T-helper 22 cell (primary cell): ENCODE measurements around the gene SLC1A2.

Experiments
- DNase-seq: peaks from one replicate; pipeline ENCODE4 v3.0.0-alpha.2; 2020; ENCODE audit warnings: low read depth

SLC1A2 gene

GRCh38 chr11:35218956-35219355 is 200.4 kb downstream of the SLC1A2 start:
- no peak for DNase-seq

GRCh38 chr11:35216962-35217678 is 202.2 kb downstream of the SLC1A2 start:
- peak; percentile 49 for DNase-seq

- no peak for DNase-seq
Measured at GRCh38 chr11:35215945-35216344, 203.4 kb downstream of the SLC1A2 start.

- DNase-seq = peak; percentile 11
Measured at GRCh38 chr11:35214792-35215193, 204.6 kb downstream of the SLC1A2 start.

- DNase-seq = no peak
Measured at GRCh38 chr11:35214226-35214770, 205.1 kb downstream of the SLC1A2 start.

DNA sequence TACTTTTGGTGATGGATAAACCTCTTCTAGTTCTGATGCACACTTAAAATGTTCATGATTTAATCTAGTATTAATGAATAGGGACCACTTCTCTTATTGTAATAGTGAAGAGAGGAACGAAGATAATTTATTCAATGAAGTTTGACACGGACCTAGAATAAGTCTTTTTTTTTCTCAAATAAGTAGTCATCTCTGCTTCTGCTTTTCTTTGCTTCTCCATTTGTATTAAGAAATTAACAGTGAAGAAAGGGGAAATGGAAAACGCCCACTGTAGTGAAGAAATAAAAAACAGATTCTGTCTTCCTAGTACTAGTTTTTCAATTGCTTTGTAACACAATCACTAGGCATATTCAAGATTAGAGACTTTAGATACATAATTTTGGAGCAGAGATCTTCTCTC is 207.4 kb downstream of the SLC1A2 start:
- DNase-seq = no peak

- DNase-seq = no peak
Measured at GRCh38 chr11:35210876-35211546, 208.3 kb downstream of the SLC1A2 start.

DNA sequence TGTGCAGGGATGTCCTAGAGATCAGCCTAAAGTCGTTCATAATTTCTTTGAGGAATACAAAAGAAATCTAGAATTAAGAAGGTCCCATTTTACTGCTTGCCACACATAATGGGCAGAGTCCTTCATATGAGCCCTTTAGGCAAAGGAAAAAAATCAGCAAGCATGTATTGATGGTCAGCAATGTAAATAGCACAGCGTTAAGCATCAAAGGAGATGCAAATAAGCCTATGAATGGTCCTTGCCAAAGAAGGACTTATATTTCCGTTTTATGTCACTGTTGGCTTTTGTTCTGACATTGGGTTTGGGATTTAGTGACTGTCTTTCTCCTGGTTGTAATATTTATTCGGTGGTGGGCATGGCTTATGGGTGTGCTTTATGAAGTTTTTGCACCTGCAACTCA is 210.6 kb downstream of the SLC1A2 start:
- DNase-seq = no peak

GRCh38 chr11:35207471-35208403 is 211.6 kb downstream of the SLC1A2 start:
- no peak for DNase-seq

- no peak for DNase-seq
Measured at GRCh38 chr11:35206616-35207015, 212.7 kb downstream of the SLC1A2 start.

DNA sequence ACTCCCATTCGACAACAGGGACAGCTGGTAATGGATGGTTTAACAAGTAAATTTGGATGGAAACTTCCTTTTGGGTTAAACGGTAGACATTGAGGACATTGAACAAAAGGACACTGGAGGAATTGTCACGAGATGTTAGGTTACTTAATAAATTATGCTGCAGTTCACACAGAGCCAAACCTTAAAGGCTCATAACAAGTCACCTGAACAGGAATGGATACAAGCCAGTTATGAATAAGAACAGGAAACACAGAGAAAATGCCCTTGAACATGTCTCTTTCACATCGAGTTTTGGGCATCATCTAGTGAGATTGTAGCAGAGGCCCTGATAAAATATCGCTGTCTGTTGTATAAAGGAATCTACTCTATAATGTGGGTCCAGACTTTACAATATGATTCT is 214.7 kb downstream of the SLC1A2 start:
- no peak for DNase-seq
